Vagina (tissue), 2 donors: Measurements from ENCODE around the gene RGS3.

Experiments used
- POLR2AphosphoS5 ChIP-seq, 2 donors: sonication (generic); formaldehyde crosslinking; IDR thresholded peaks; one replicate each; pipeline ENCODE4 v1.9.0; 2017; ENCODE audit warnings: antibody characterized with exemption in 2 of 2, mild to moderate bottlenecking in 2 of 2, low read depth in 1 of 2; ENCODE audit not compliant: insufficient read depth in 1 of 2
- TF ChIP-seq, protein P1 (sequence below), 3 experiments: fragments of 450-650 bp in 2 of 3; fragments of 200-600 bp in 1 of 3; sonication (generic) in 1 of 3; IDR thresholded peaks; one replicate each; pipeline ENCODE4 v1.5.1; 2017 to 2019; ENCODE audit warnings: antibody characterized with exemption in 3 of 3, mild to moderate bottlenecking in 2 of 3, moderate library complexity in 2 of 3

DNA sequence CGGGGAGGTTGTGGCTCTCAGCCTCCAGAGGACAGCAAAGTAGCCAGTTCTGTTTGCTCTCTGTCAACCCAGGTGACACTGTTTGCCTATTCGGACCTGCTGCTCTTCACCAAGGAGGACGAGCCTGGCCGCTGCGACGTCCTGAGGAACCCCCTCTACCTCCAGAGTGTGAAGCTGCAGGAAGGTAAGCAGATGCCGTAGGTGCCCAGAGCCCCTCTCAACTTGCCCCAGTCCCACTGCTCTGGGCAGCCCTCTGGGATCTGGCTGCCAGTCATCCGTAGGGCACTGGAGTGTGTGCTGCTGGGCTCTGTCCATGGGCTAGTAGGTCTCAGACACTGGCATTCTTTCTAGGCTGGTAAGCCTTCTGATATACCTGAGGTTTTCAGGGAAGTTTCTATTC lies 59.3 kb downstream of the RGS3 start:
- TF ChIP-seq, protein P1, sequence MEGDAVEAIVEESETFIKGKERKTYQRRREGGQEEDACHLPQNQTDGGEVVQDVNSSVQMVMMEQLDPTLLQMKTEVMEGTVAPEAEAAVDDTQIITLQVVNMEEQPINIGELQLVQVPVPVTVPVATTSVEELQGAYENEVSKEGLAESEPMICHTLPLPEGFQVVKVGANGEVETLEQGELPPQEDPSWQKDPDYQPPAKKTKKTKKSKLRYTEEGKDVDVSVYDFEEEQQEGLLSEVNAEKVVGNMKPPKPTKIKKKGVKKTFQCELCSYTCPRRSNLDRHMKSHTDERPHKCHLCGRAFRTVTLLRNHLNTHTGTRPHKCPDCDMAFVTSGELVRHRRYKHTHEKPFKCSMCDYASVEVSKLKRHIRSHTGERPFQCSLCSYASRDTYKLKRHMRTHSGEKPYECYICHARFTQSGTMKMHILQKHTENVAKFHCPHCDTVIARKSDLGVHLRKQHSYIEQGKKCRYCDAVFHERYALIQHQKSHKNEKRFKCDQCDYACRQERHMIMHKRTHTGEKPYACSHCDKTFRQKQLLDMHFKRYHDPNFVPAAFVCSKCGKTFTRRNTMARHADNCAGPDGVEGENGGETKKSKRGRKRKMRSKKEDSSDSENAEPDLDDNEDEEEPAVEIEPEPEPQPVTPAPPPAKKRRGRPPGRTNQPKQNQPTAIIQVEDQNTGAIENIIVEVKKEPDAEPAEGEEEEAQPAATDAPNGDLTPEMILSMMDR (IDR thresholded peaks at IDR 0.05): no peak
- TF ChIP-seq POLR2AphosphoS5 (IDR thresholded peaks at IDR 0.05; ENCODE audit: insufficient read depth in 1 of 2, low read depth in 1 of 2): no peak
